ENCODE data around the gene ERCC1.
"Not testable (repeated sequence)": the region's sequence is repeated elsewhere in the genome, so short reads cannot be mapped to it uniquely, and the experiment has no call there.

Gene ERCC1

DNA sequence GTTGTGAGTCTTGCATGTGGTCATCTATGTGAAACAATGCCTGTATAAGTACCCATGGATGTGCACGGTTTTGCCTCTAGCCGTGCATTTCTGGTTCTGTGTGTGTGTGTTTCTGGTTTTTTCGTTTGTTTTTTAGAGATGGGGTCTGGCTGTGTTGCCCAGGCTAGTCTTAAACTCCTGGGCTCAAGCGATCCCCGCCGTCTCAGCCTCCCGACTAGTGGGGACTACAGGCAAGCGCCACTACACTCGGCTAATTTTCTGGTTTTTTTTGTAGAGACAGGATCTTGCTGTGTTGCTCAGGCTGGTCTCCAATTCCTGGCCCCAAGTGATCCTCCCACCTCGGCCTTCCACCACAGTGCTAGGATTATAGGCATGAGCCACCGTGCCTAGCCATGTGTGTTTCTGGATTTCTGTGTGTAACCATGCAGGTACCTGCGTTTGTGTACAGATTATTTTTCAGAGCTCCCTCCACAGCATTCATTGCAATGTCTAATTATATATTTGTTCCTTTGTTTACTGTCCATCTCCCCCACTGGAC is 28.2 kb upstream of the ERCC1 start:
- no peak for DNase-seq

DNA sequence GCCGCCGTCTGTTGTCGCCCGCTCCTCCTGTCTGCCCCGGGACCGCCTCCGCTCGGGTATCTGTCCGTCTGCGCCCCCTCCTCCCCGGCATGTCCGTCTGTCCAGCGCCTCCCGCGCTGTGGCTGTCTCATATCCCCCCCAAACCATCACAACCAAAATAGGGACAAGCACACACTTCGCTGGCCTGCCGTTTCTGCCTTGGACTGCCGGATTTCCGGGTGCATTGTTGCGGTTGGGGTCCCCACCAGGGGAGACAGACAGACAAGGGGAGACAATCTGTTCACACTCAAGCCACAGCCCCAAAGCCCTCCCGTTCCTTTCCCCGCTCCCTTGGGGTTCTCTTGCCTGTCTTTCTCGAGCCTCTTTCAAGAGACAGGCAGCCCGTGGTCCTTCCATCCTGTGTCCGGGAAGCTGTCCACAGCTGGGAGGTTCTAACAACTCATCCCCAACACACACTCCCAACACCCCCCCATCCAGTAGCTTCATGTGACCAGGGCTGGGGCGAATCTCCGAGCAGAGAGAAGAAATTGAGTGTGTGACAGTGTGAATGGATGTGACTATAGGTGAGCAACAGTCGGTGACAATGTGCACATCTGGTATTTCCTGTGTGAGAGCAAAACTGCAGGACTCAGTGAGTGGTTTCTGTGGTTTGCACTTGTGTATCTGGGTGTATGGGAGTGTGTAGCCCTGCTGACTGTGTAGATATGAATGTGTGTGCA is 27.6 kb upstream of the ERCC1 start:
- peak; percentile 52 for DNase-seq

DNA sequence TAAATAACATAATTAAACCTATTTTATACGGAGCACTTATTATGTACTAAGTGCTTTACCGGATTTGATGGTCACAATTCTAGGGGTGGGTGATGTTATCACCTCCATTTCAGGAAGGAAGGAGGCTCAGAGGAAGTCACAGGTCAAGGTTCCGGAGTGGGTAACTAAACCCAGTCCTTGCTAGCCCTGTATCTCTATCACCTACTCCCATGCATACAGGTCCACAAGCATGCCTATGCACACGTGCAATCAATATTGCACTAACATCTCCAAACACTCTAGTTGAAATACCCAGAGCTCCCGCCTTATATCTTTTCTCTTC is 26.3 kb upstream of the ERCC1 start:
- no peak for DNase-seq

DNA sequence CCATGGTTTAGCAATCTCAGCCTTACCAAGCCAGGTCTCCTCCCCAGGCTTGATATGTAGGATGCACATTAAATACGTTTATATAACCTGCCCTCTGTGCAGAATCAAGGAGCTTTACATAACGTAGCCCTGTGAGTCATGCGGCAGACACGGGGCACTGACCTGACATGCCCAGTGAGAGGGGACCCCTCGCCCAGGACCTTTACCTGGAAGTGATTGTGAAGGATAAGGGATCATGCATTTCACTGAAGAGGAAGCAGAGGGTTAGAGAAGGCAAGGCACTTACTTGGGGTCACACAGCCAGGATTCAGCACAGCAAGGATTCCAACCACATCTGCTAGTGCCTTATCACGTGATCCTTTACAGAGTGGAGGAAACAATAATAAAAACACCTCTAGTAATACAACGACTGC is 25.2 kb upstream of the ERCC1 start:
- DNase-seq: no peak

DNA sequence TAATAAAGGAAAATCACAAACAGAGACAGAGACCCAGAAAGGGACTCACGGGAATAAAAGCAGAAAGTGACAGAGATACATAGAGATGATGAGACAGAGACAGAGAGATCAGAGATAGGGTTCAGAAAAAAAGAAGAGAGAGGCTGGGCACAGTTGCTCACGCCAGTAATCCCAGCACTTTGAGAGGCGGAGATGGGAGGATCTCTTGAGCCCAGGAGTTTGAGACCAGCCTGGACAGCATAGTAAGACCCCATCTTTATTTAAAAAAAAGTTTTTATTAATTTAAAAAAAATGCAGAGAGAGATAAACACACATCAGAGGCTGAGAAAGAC is 24.7 kb upstream of the ERCC1 start:
- no peak for DNase-seq

DNA sequence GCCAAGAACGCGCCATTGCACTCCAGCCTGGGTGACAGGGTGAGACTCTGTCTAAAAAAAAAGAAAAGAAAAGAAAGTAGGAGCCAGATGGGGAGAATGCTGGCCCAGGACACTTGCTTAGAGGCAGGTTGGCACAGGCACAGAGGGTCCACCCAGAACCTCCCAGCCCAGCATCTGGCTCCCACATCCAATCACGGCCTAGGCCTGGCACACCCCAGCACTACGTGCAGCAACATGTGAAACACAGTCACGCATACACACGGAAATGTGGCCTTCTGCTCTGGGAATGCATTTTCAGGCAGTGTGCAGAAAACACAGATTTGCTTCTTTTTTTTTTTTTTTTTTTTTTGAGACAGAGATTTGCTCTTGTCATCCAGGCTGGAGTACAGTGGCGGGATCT is 23.2 kb upstream of the ERCC1 start:
- no peak for DNase-seq

DNA sequence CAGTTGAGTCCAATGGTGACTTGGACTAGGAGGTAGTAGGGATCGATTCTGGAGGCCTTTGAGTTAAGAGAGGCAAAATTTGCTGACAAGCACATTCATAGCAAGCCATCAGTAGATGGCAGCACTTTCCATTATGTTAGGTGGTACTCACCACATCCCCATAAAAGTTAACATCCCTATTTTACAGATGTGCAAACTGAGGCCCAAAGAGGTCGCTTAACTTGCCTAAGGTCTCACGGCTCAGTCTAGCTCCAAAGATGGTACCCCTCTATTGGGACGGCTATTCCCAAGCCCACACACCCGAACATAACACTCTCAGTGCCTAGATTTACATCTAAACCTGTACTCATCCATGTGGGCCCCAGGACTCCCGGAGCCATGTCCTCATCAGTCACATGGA is 22.6 kb upstream of the ERCC1 start:
- peak; percentile 22 for DNase-seq

DNA sequence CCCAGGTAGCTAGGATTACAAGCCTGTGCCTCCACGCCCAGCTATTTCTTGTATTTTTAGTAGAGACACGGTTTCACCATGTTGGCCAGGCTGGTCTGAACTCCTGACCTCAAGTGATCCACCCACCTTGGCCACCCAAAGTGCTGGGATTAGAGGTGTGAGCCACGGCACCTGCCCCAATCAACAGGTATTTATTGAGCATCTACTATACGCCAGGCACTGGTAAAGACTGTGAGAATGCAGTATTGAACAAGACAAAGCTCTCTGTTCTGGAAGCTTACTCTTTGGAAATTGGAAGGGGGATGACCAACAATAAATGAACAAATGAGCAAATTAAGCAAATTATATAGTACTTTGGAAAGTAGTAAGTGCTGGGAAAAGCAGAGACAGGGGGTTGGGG is 21.4 kb upstream of the ERCC1 start:
- no peak for DNase-seq

DNA sequence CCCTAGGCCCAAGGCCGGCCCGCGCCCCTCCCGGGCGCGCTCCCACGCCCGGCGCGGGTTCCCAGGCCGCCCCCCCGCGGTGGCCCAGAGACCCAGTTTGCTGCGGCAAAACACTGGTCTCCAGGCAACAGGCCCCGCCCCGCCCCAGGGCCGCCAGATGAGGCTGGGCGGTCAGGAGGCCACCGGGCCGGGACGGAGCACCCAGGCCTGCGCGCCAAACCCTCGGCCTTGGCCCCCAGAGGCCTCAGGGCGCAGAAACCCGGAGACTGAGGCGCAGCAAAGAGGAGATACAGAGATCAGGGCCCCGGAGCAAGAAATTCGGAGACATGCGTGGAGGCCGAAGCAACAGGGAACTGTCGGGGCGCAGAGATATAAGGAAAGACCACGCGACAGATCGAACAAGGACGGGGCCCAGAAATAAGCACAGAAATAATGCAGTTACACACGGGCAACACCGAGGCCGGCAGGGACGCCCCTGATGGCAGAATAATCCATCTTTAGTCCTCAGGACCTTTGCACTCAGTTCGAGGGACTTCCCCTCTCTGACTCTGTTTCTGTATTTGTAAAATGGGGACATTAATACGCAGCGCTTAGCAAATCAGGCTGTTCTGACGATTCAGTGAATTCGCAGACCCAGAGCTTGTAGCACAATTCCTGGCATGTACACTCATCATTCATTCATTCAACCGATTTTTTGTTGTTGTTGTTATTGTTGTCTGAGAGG is 20.8 kb upstream of the ERCC1 start:
- peak; percentile 40 for DNase-seq

DNA sequence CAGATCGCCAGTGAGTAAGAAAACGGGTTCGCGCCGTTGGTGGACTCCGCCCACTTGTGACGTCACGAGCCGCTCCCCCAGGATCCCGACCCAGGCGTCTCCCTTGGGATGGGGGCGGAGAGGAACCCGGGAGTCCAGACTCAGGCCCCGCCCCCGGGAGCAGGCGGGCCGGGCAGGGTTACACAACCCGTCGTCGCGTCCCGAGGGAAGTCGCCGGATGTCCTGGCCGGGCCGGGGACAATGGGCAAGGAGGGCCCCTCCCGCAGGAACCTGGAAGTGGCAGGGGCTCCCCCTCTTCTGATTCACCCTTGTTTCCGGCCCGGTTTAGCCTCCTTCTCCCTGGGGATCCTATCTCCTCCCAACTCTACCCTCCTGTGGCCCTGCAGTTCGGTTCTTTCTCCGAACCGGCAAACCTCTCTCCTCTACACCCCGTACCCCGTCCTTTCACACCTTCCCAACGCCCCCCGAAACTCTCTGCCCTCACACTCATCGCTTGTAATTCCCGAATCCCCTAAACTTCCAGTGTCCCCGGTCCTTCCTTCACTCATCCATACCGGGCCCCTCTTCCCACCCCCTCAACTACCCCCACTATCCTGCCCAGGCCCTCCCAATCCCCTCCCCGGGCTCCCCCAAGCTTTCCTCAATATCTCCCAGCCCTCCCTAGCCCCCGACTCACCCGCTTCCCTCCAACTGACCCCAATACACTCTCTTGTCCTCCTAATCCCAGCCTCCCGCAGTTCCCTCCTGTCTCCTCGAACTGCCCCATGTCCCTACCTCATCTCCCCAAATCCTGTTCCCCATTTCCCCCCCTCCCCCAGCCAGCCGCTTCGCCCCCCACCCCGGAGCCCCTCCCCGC is 20.0 kb upstream of the ERCC1 start:
- peak; percentile 83 for DNase-seq

DNA sequence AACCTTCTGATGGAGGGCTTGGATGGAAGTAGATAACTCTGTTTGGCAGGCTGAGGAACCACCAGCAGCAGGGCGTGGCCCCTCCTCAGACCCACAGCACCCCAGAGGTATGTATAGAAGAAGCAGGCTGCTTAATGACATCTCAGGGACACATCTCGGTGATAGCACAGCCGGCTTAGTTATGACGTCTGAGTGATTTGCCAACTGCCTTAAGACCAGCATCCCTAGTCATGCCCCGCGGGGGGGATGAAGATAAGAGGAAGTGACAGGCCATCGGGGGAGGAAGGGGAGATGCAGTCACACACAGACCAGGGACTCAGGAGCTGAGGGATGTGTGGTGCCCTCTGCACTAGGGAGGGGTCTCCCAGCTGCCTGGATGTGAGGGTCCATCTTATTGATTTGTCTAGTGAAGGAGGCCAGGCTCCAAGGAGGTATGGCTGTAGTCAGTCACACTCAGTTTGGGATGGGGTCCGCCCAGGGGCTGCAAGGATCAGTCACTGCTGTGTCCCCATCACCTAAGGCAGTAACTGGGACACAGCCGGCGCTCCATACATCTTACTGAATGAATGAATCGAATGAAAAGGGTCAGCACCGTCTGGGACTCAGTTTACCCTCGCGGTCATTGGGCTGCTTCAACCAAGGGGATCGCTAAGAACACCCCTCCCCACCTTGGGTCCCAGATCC is 19.2 kb upstream of the ERCC1 start:
- no peak for DNase-seq

DNA sequence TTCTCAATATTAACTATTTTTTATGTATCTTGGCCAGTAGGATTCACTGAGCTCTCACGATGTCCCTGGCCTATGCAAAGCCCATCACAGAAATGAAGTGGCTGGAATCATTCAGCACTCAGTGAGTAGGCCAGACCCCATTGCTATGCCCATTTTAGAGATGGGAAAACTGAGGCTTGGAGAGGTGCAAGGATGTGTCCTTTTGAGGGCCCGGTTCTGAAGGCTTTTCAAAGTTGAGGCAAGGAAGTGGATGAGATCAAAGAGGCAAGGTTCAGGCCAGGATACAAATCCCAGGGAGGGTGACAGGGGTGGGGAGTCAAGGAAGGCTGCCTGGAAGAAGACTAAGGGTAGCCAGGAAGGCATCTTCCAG is 18.7 kb upstream of the ERCC1 start:
- no peak for DNase-seq

DNA sequence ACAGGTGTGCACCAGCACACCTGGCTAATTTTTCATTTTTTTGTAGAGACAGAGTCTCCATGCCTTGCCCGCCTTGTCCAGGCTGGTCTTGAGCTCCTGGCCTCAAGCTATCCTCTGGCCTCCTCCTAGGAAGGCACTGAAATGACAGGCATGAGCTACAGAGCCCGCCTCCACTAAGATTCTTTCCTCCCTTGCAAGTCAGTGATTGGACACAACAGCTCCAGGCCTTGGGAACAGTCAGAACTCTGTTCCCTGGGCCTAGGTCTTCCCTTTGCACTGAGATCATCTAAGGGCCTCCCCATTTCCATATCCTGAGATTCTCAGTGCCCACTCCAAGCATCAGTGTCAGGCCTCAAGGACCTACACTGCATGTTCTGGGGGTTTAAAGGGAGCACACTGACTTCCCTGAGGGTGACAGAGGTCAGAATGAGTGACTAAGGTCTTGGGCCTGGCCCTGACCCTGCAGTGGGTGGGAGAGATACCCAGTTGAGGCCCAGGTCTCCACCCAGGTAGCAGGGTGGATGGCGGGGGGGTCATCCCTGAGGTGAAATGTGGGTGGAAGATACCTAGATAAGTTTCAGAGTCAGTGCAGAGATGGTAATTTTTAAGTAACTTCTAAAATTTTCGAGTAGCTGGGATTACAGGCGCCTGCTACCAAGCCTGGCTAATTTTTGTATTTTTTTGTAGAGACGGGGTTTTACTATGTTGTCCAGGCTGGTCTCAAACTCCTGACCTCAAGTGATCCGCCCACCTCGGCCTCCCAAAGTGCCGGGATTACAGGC is 17.3 kb upstream of the ERCC1 start:
- DNase-seq: no peak

DNA sequence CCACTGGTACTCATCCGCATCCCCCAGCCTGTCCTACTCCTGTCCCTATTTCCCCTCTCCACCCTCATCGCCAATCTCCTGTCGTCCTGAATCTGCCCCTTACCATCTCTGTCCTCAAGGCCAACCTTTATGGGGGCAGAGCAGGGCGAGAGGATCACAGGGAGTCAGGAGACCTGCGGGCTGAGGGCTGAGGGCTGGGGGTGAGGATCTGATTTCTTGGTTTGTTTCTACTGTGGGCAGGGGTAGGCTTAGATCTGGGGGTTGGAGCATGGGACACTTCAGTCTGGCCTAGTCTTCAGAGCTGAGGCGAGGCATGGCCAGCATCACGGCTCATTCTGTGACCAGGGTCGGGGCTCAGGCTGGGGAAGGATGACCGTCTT is 16.5 kb upstream of the ERCC1 start:
- DNase-seq: no peak

DNA sequence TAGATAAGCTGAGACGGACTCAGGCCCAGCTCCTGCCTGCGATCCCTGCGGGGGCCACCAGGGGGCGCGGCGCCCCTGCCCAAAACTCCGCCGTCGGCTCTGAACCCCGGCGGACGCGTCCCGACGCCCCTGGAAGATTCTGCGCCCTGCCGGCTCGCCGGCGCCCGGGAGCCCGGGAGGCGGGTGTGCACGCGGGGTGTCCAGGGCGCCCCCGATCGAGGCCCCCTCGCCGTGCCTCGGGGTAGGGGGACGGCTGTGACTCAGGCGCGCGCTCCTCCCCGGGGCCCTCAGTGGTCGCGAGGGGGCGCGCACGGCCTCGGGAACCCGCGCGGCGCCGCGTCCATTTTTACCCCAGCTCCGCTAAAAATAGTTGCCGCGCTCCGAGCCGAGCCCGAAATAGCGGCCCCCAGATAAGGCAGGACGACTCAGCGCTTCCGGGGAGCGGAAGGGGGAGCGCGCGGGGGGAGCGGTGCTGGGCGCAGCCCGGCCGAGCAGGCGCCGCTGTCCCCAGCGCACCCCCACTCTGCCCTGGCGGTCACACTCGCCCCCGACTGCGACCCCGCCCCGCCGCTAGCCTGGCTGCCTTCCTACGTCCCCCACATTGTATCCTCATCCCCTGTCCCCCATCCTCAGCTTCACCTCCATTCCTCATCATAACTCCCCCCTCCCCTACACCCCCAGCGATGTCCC is 16.0 kb upstream of the ERCC1 start:
- DNase-seq: peak; percentile 70

DNA sequence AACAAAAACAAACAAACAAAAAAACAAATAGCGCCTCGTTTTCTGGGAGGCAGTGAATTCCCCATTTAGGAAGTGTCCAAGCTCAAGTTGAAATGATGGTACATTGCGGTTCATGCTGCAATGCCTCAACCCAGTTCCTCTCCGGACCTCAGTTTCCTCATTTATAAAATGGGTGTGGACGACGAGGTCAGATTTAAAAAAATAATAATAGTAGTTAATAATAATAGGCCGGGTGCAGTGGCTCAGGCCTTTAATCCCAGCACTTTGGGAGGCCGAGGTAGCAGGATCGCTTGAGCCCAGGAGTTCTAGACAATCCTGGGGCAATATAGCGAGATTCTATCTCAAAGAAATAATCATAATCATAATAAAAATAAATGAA is 15.5 kb upstream of the ERCC1 start:
- DNase-seq: no peak

DNA sequence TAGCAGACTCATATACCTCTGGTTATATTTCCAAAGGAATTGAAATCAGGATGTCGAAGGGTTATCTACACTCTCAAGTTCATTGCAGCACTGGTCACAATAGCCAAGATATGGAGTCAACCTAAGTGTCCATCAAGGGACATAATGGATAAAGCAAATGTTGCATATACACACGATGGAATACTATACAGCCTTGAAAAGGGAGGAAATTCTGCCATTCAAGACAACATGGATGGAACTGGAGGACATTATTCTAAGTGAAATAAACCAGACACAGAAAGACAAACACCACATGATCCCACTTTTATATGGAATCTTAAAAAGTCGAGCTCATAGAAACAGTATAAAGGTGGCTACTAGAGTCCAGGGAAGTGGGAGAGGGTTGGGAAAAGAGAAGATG is 13.6 kb upstream of the ERCC1 start:
- DNase-seq: no peak

DNA sequence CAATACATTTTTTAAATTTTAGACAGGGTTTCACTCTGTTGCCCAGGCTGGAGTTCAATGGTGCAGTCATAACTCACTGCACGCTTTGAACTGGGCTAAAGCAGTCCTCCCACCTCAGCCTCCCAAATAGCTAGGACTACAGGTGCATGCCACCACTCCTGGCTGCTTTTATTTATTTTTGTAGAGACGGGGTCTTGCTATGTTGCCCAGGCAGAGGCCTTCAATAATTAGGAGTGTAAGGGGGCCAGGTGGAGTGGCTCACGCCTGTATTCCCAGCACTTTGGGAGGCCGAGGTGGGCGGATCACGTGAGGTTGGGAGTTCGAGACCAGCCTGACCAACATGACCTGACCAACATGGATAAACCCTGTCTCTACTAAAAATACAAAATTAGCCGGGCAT is 8.8 kb upstream of the ERCC1 start:
- not testable (repeated sequence) for DNase-seq

DNA sequence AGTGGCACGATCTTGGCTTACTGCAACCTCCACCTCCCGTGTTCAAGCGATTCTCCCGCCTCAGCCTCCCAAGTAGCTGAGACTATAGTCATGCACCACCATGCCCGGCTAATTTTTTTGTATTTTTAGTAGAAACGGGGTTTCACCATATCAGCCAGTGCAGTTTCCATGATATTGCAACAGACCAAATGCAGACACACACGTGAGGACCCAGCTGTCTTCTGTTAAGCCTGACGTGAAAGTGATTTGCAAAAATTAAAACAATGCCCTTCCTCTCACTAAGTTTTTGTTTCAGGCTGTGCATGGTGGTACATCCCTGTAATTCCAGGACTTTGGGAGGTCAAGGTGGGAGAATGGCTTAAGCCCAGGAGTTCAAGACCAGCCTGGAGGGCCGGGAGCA is 7.3 kb upstream of the ERCC1 start:
- not testable (repeated sequence) for DNase-seq

DNA sequence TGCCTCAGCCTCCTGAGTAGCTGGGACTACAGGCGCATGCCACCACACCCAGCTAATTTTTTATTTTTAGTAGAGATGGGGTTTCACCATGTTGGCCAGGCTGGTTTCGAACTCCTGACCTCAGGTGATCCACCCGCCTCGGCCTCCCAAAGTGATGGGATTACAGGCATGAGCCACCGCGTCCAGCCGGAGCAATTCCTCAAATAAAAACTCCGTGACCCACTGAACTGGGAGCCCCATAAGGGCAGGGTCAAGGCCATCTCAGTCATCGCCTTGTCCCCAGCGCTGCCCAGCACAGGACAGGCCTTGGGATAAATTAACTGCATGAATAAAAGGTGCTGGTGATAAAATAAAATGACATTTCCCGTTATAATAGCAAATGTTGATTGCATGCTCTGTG is 6.2 kb upstream of the ERCC1 start:
- DNase-seq: not testable (repeated sequence)

DNA sequence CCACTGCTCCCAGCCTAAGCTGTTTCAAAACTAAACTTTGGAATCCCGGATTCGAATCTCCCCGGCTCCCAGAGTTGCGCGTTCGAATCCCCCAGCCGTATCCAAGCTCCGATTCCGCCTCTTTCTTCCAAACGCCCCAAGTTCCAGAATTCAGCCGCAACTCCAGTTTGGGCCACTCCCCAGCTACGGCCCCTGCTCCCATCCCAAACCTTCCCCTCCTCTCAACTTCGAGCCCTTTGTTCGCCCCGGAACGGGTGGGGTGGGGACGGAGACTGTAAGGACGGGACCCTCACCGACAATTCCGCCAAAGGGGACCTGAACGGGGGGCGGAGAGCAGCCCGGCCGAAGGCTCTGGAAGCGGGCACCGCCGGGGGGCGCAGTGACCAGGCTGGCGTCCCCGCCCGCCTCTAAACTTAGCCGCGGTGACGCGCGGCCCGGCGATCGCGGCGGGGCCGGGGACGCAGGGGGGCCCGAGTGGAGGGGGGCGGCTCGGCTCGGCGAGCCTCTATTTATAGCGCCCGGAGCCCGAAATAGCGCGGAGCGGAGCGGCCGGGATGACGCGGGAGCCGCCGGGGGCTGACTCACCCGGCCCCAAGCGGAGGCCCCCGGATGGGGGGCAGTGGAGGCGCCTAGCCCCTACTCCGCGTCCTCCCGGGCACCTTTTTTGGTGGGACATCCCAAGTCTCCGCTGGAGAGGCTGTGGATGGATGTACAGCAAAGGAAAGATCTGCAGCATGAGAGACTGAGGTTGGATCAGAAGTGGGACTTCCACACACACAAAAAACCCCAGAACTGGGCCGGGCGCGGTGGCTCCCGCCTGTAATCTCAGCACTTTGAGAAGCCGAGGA is 4.9 kb upstream of the ERCC1 start:
- DNase-seq: no peak

Data from kidney glomerular epithelial cell (primary cell).